Measurements from ENCODE around the gene RAMP3.

DNA sequence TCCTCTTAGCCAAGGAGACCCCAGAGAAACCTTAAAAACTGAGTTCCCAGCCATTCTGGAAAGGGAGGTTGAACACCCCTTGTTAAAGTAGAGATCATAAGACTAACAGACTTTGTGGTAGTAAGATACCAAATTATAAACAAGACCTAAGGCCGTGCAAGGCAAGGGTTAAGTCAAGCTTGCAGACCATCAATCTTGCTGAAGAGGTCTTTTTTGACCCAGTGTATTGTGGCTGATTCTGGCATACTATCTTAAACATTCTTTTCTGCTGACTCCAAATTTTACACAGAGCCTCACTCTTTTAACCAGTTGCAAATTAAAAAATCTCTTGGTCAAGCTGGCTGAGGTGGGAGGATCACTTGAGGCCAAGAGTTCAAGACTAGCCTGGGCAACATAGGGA, 44.9 kb upstream of the RAMP3 start:
- TF ChIP-seq POLR2A (IDR thresholded peaks at IDR 0.05; ENCODE audit: low read length): no peak
- TF ChIP-seq GATA1 (IDR thresholded peaks at IDR 0.05; ENCODE audit: low read depth, low read length): no peak

All from erythroblast (primary cell).